AG09319 (cell line): ENCODE data around the gene NPC1.

Experiments
- DNase-seq: peaks from one replicate; pipeline ENCODE4 v3.0.0-alpha.2; 2010; ENCODE audit warnings: low read depth; ENCODE audit errors: extremely low read depth
- TF ChIP-seq, protein P1 (sequence below): IDR thresholded peaks from 2 replicates; pipeline ENCODE4 v1.5.1; 2011; ENCODE audit warnings: low read depth, mild to moderate bottlenecking, inconsistent platforms, low read length, moderate library complexity

NPC1 gene

DNA sequence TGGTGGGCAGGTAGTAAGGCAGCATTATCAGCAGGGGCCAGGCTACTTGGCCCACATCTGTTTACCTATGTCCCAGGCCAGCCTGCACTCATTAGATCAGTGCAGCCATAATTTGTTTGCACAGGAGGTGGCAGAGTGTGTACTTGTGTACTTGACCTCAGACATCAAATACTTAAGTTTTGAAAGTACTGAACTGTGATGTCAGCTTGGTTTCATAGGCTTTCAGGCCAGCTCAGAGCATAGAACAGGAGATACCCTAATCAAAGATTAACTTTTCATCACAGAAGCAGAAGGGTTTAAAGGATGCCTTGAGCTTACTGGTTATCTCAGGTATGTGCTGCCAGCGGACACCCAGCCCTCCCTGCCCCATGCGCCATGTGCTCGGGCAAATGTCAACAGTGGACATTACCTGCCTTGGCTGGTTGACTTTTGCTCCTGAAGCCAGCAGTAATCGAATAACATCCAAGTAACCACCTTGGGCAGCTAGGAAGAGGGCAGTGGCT is 43.2 kb upstream of the NPC1 start:
- TF ChIP-seq, protein P1, sequence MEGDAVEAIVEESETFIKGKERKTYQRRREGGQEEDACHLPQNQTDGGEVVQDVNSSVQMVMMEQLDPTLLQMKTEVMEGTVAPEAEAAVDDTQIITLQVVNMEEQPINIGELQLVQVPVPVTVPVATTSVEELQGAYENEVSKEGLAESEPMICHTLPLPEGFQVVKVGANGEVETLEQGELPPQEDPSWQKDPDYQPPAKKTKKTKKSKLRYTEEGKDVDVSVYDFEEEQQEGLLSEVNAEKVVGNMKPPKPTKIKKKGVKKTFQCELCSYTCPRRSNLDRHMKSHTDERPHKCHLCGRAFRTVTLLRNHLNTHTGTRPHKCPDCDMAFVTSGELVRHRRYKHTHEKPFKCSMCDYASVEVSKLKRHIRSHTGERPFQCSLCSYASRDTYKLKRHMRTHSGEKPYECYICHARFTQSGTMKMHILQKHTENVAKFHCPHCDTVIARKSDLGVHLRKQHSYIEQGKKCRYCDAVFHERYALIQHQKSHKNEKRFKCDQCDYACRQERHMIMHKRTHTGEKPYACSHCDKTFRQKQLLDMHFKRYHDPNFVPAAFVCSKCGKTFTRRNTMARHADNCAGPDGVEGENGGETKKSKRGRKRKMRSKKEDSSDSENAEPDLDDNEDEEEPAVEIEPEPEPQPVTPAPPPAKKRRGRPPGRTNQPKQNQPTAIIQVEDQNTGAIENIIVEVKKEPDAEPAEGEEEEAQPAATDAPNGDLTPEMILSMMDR, result no peak
- DNase-seq, result no peak

- no peak for DNase-seq
- TF ChIP-seq, protein P1, result no peak
These were observed 41.7 kb upstream of the NPC1 start for GRCh38 chr18:23627970-23628369.

DNA sequence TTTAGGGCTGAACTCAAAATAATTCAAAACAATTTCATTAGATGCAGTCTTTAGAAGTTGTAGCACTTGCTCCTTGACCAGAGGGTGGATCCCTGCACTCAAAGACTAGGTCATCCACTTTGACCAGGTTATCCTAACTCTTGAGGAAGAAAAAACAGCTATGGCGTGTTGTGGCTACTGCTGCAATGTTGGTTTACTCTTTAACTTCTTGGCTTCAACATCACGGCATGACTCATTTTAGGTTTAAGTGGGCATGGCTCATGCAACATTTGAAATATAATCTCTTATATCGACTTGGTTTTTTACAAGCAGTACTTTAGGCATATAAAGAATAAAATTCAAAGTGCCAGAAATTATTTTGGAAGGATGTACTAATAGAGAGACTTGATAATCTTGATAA is 41.0 kb upstream of the NPC1 start:
- DNase-seq, result peak; percentile 69
- TF ChIP-seq, protein P1, result no peak

- TF ChIP-seq, protein P1, result no peak
- DNase-seq, result no peak
These were observed 40.4 kb upstream of the NPC1 start for GRCh38 chr18:23626451-23627279.

- TF ChIP-seq, protein P1, result no peak
- no peak for DNase-seq
These were observed 36.7 kb upstream of the NPC1 start for GRCh38 chr18:23623040-23623439.

DNA sequence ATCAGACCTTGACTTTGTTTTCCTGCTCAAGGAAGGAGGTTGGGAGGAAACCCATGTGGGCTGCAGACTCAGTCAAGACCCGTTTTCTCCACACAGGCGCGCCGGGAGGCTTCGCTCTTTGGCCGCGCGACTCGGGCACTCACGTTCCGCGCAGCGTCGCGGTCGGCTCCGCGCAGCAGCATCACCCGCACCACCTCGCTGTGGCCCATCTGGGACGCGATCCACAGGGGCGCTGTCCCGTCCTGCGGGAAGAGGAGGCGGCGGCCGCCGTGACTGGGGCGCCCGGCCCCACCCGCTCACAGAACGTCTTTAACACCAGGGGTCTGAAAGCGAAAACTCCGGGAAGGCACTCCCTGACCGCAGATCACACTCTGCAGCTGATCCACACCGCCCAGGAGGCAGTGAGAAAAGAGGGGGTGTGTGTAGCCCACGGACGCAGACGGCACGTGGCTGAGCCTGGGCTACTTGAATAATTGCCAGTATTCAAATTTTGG is 33.1 kb upstream of the NPC1 start:
- DNase-seq, result no peak
- TF ChIP-seq, protein P1, result no peak

GRCh38 chr18:23618862-23619387 is 32.6 kb upstream of the NPC1 start:
- no peak for DNase-seq
- TF ChIP-seq, protein P1, result peak; percentile 4; the same call in 1 of the 2 replicates
